ENCODE results near the gene SNIP1.

SNIP1 gene

GRCh38 chr1:37486680-37487618 lies 67.1 kb downstream of the SNIP1 start:
- peak in 7 of 11 experiments; percentile 12 to 67 (median 31); a peak in 5 of 22 replicates for TF ChIP-seq Cebpa-rat (IDR thresholded peaks at IDR 0.05)
- peak overlapping the region in 7 of 10 experiments; percentile 29 to 64 (median 48); a peak in 12 of 20 replicates for H3K4me3 ChIP-seq

GRCh38 chr1:37485902-37486679 lies 68.0 kb downstream of the SNIP1 start:
- Histone ChIP-seq H3K4me1 (peaks cover 24 to 85% (median 70%) of the 10 kb centered on the region in 10 experiments), H3K27me3 (no peaks in the 10 kb centered on the region), H3K9me3 (replicated peaks in 1 of 11) (no peaks in the 10 kb centered on the region), H4K20me1 (peaks cover 0 to 44% (median 18%) of the 10 kb centered on the region in 11 experiments; a peak in 11 of 22 replicates), H3K4me3 (peak overlapping the region in 7 of 10 experiments; percentile 29 to 64 (median 48); a peak in 12 of 20 replicates), H3K9ac (peak overlapping the region in 10 of 11 experiments; percentile 51 to 75 (median 68); a peak in 20 of 22 replicates), H3K36me3 (peaks cover 53 to 79% (median 75%) of the 10 kb centered on the region in 11 experiments), H3K4me2 (peak overlapping the region; percentile 76 to 96 (median 89)), H3K27ac (peak overlapping the region; percentile 5 to 98 (median 79); a peak in 20 of 22 replicates)
- no peak for TF ChIP-seq Cebpa-rat (IDR thresholded peaks at IDR 0.05)

More at GRCh38 chr1:37486680-37487618, 67.1 kb downstream of the SNIP1 start:
- Histone ChIP-seq H3K4me1 (peaks cover 24 to 83% (median 68%) of the 10 kb centered on the region in 10 experiments), H3K4me2 (peak overlapping the region; percentile 76 to 96 (median 89)), H3K9me3 (replicated peaks in 1 of 11) (no peaks in the 10 kb centered on the region), H3K27ac (peak overlapping the region; percentile 5 to 98 (median 79); a peak in 21 of 22 replicates), H3K9ac (peak overlapping the region; percentile 51 to 75 (median 66); a peak in 21 of 22 replicates), H3K27me3 (no peaks in the 10 kb centered on the region), H4K20me1 (peaks cover 0 to 36% (median 10%) of the 10 kb centered on the region in 11 experiments; a peak in 11 of 22 replicates), H3K36me3 (peaks cover 49 to 79% (median 71%) of the 10 kb centered on the region in 11 experiments)

All from BLaER1 treated with 17β-estradiol and CSF1 and Interleukin-3, amounts not matched to agents 10 nM and 100 nM (cell line).